DOHH2 (cell line): ENCODE data around the gene TKT.

Source experiments
- H3F3A ChIP-seq: fragments of 200-600 bp; sonication (generic), shearing (Covaris generic); 2 replicates; pipeline ENCODE4 v1.6.0; 2016; ENCODE audit warnings: antibody characterized with exemption, mild to moderate bottlenecking; ENCODE audit not compliant: control insufficient read depth, insufficient read depth
- H3K27ac ChIP-seq: fragments of 200-600 bp; sonication (generic); 2 replicates; pipeline ENCODE4 v1.5.1; 2014; ENCODE audit warnings: low read depth, mild to moderate bottlenecking, low read length, moderate library complexity
- H3K27me3 ChIP-seq: fragments of 200-600 bp; sonication (generic); 2 replicates; pipeline ENCODE4 v1.6.1; 2014; ENCODE audit warnings: mild to moderate bottlenecking, low read length, mixed read lengths; ENCODE audit not compliant: control insufficient read depth
- H3K36me3 ChIP-seq: fragments of 200-600 bp; sonication (generic); 2 replicates; pipeline ENCODE4 v1.6.1; 2014; ENCODE audit warnings: mild to moderate bottlenecking, low read length, moderate library complexity, mixed read lengths; ENCODE audit not compliant: control insufficient read depth
- H3K4me1 ChIP-seq: fragments of 200-600 bp; sonication (generic); 2 replicates; pipeline ENCODE4 v1.6.1; 2014; ENCODE audit warnings: mild to moderate bottlenecking, low read length, mixed read lengths; ENCODE audit not compliant: control insufficient read depth
- H3K4me2 ChIP-seq: fragments of 200-600 bp; sonication (generic); 2 replicates; pipeline ENCODE4 v1.6.0; 2014; ENCODE audit warnings: mild to moderate bottlenecking, low read length, moderate library complexity
- H3K4me3 ChIP-seq: fragments of 200-600 bp; sonication (generic); 2 replicates; pipeline ENCODE4 v1.5.1; 2014; ENCODE audit warnings: mild to moderate bottlenecking, low read length, mixed read lengths
- H3K79me2 ChIP-seq: fragments of 200-600 bp; sonication (generic); 2 replicates; pipeline ENCODE4 v1.6.1; 2014; ENCODE audit warnings: mild to moderate bottlenecking, low read length, mixed read lengths; ENCODE audit not compliant: control insufficient read depth
- H3K9me2 ChIP-seq: fragments of 200-600 bp; sonication (generic); replicated peaks from 2 replicates; pipeline ENCODE4 v1.6.1; 2014; ENCODE audit warnings: mild to moderate bottlenecking, low read length, mixed read lengths; ENCODE audit not compliant: control insufficient read depth
- H3K9me3 ChIP-seq: fragments of 200-600 bp; sonication (generic); 2 replicates; pipeline ENCODE4 v1.6.1; 2014; ENCODE audit warnings: antibody characterized with exemption, low read length, mixed read lengths; ENCODE audit not compliant: control insufficient read depth, insufficient read depth
- H4K20me1 ChIP-seq: fragments of 200-600 bp; sonication (generic); 2 replicates; pipeline ENCODE4 v1.6.0; 2014; ENCODE audit warnings: low read depth, mild to moderate bottlenecking, antibody characterized with exemption, low read length, moderate library complexity; ENCODE audit not compliant: control insufficient read depth, insufficient read depth
- EZH2phosphoT487 ChIP-seq: fragments of 200-600 bp; sonication (generic); IDR thresholded peaks from 2 replicates; pipeline ENCODE4 v1.6.1; 2017; ENCODE audit warnings: borderline replicate concordance, mild to moderate bottlenecking, antibody characterized with exemption, low read length, moderate library complexity, mixed read lengths
- TF ChIP-seq, protein P1 (sequence below): fragments of 200-600 bp; sonication (generic); IDR thresholded peaks from one replicate; pipeline ENCODE4 v1.5.1; 2014; ENCODE audit warnings: antibody characterized with exemption, mild to moderate bottlenecking, low read depth, low read length; ENCODE audit not compliant: poor library complexity, severe bottlenecking

Gene TKT

DNA sequence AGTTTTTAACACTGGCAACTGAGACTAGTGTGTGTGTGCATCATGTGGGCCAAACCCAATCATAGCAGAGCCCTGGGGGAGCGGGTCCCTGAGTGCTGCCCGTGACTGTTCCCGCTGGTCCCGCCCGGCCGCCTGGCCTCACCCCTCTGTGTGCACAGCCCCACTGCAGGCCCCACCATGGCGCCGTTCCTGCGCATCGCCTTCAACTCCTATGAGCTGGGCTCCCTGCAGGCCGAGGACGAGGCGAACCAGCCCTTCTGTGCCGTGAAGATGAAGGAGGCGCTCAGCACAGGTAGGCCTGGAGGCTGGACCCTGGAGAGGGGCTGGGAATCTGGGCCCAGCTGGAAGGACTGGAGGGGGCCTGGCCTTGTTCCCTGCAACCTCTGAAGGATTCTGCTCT is 77.6 kb downstream of the TKT start:
- Histone ChIP-seq H4K20me1 (no peaks in the 10 kb centered on the region), H3K79me2 (peaks cover 82% of the 10 kb centered on the region), H3K36me3 (peaks cover 86% of the 10 kb centered on the region), H3K9me3 (no peaks in the 10 kb centered on the region), H3F3A (peaks cover 10% of the 10 kb centered on the region), H3K27me3 (no peaks in the 10 kb centered on the region), H3K9me2 (no peaks in the 10 kb centered on the region), H3K4me1 (peaks cover 86% of the 10 kb centered on the region), H3K4me2 (peak overlapping the region; percentile 85), H3K4me3 (no peak overlapping the region), H3K27ac (peak overlapping the region; percentile 88)
- no peak for TF ChIP-seq EZH2phosphoT487
- TF ChIP-seq, protein P1, sequence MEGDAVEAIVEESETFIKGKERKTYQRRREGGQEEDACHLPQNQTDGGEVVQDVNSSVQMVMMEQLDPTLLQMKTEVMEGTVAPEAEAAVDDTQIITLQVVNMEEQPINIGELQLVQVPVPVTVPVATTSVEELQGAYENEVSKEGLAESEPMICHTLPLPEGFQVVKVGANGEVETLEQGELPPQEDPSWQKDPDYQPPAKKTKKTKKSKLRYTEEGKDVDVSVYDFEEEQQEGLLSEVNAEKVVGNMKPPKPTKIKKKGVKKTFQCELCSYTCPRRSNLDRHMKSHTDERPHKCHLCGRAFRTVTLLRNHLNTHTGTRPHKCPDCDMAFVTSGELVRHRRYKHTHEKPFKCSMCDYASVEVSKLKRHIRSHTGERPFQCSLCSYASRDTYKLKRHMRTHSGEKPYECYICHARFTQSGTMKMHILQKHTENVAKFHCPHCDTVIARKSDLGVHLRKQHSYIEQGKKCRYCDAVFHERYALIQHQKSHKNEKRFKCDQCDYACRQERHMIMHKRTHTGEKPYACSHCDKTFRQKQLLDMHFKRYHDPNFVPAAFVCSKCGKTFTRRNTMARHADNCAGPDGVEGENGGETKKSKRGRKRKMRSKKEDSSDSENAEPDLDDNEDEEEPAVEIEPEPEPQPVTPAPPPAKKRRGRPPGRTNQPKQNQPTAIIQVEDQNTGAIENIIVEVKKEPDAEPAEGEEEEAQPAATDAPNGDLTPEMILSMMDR, result no peak

DNA sequence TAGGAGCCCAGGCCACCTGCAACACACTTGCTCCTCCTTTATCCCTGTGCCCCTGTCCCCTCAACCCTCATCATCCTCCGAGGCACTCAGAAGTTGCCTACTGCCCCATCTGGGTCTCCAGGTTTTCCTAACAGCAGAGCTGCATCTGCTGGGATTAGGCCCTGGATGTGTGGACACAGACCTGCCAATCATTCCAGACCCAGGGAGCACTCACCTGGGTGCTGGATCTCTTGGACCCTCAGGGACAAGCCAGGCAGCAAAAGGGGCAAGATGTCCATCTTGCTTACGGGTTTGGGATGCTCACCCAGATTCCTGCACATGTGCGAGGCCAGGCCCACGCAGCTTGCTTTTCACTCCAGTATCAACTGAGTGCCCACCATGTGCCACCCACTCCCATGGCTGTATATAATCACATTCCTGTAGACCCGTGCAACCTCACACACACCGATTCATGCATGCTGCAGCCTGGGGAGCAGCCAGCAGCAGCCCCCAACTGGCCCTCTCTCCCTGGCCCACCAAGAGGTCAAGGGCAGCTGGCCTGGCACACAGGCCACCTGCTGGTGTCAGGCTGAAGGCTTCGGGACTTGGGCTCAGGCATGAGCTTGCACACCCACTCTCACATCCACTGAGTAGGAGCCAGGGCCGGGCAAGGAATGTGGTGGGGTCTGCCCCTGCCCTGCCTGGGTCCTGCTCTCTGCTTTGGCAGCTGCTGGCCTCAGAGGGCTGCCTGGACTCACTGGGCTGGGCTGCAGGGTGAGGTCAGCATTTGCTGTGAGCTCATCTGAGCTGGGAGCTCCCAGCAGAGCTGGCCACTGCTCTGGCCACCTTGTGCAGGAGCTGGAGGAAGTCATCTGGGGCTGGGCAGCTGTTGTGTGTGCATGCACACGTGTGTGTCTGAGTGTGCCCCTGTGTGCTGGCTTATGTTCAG is 79.9 kb downstream of the TKT start:
- Histone ChIP-seq H3K27ac (peak overlapping the region; percentile 97), H3K9me3 (no peaks in the 10 kb centered on the region), H3K27me3 (no peaks in the 10 kb centered on the region), H3K4me3 (peak overlapping the region; percentile 71), H3F3A (peaks cover 23% of the 10 kb centered on the region), H4K20me1 (no peaks in the 10 kb centered on the region), H3K9me2 (no peaks in the 10 kb centered on the region), H3K79me2 (peaks cover 96% of the 10 kb centered on the region), H3K36me3 (peaks cover 80% of the 10 kb centered on the region), H3K4me2 (peak overlapping the region; percentile 98), H3K4me1 (peaks cover 99% of the 10 kb centered on the region)
- TF ChIP-seq, protein P1, result no peak
- no peak for TF ChIP-seq EZH2phosphoT487
